Muscle of back (tissue), 11 donors: ENCODE measurements around the gene APBB2. TPM values are rescaled to one million over a fixed set of nuclear protein-coding genes. Genes with fewer than 3 reads are reported as not detected.
A peak's percentile ranks its signal among the peaks of the same experiment; 100 is the strongest.

Source experiments
- DNase-seq, 3 donors: peaks; one replicate each; pipeline versions ENCODE4 v3.0.0 to v3.0.0-alpha.2; 2013
- polyA plus RNA-seq, 10 donors: library from polyadenylated mRNA; unstranded; fragments of 120-200 nt; gene quantifications; one replicate each; pipeline ENCODE4 v1.2.1, GENCODE V29; 2013; ENCODE audit not compliant: insufficient read length in 10 of 10

The APBB2 gene
- polyA plus RNA-seq, 10 donors, result 29.5 to 55.5 (median 44.6) TPM

GRCh38 chr4:40986375-40986774 is 228.0 kb downstream of the APBB2 start:
- DNase-seq, result peak in 2 of 3 donors; percentile 40 to 74

GRCh38 chr4:40984051-40984450 is 230.3 kb downstream of the APBB2 start:
- no peak for DNase-seq

GRCh38 chr4:40980318-40980883 is 233.9 kb downstream of the APBB2 start:
- DNase-seq, result no peak

GRCh38 chr4:40978548-40978947 is 235.8 kb downstream of the APBB2 start:
- no peak for DNase-seq

- DNase-seq, result peak in 2 of 3 donors; percentile 49 to 73
These were observed 238.0 kb downstream of the APBB2 start for GRCh38 chr4:40976343-40976742.

- DNase-seq, result no peak
These were observed 241.6 kb downstream of the APBB2 start for GRCh38 chr4:40972722-40973121.

- no peak for DNase-seq
These were observed 243.0 kb downstream of the APBB2 start for GRCh38 chr4:40971338-40971737.

- DNase-seq, result peak in 1 of 3 donors; percentile 47
These were observed 244.8 kb downstream of the APBB2 start for GRCh38 chr4:40969501-40969900.

- DNase-seq, result no peak
These were observed 246.8 kb downstream of the APBB2 start for GRCh38 chr4:40967550-40967949.

- no peak for DNase-seq
These were observed 248.3 kb downstream of the APBB2 start for GRCh38 chr4:40966091-40966490.

GRCh38 chr4:40963897-40964478 is 250.4 kb downstream of the APBB2 start:
- no peak for DNase-seq

- no peak for DNase-seq
These were observed 251.7 kb downstream of the APBB2 start for GRCh38 chr4:40962551-40963180.

GRCh38 chr4:40960941-40961340 is 253.4 kb downstream of the APBB2 start:
- DNase-seq, result no peak

- DNase-seq, result no peak
These were observed 257.1 kb downstream of the APBB2 start for GRCh38 chr4:40957281-40957680.

- DNase-seq, result no peak
These were observed 257.6 kb downstream of the APBB2 start for GRCh38 chr4:40956721-40957255.

- DNase-seq, result peak in 1 of 3 donors; percentile 46
These were observed 260.2 kb downstream of the APBB2 start for GRCh38 chr4:40954088-40954668.

- DNase-seq, result peak; percentile 31 to 91 (median 42)
These were observed 260.9 kb downstream of the APBB2 start for GRCh38 chr4:40953283-40954087.

GRCh38 chr4:40952672-40953071 is 261.7 kb downstream of the APBB2 start:
- DNase-seq, result no peak

- no peak for DNase-seq
These were observed 262.1 kb downstream of the APBB2 start for GRCh38 chr4:40952217-40952616.

- no peak for DNase-seq
These were observed 263.3 kb downstream of the APBB2 start for GRCh38 chr4:40951026-40951425.

- no peak for DNase-seq
These were observed 264.8 kb downstream of the APBB2 start for GRCh38 chr4:40949358-40950100.
